ENCODE measurements around the gene BCL2L11. TPM values are rescaled to one million over a fixed set of nuclear protein-coding genes. Genes with fewer than 3 reads are reported as not detected.

The BCL2L11 gene
- total RNA-seq, 1 donor from 2014 or later: 90.1 TPM

DNA sequence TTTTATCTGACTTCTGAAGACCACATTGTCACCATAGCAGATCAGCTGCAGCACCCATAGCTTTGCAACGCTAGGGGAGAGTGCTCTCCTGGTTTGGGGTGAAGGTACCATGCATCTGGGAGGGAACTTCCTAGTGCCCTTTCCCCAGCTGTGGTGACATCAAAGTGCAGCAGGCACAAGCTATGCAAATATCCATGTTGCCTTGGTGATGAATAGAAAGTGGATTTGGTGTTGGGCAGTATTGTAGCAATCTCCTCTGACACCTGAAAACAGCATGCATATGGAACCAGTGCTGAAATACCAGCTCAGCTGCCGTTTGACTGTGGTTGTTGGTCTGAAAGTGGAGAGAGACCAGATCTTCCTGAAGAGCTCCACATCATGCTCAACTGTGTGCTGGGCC, 37.1 kb downstream of the BCL2L11 start:
- no peaks in the 10 kb centered on the region for H3K27me3 ChIP-seq
- no peaks in the 10 kb centered on the region for H3K9me3 ChIP-seq
- no peak for DNase-seq (ENCODE audit: extremely low spot score in 2 of 2)
- intact Hi-C loops (cut with DNase I): no loop called here
- H3K4me3 ChIP-seq: no peak overlapping the region
- H3K36me3 ChIP-seq: no peaks in the 10 kb centered on the region
- H3K4me1 ChIP-seq: peaks cover 37% of the 10 kb centered on the region
- no peak overlapping the region for H3K27ac ChIP-seq
- TF ChIP-seq POLR2AphosphoS5 (IDR thresholded peaks at IDR 0.05; ENCODE audit: insufficient read depth in 1 of 2, low read depth in 1 of 2): no peak
- TF ChIP-seq POLR2A (IDR thresholded peaks at IDR 0.05): no peak
- TF ChIP-seq, protein P1, sequence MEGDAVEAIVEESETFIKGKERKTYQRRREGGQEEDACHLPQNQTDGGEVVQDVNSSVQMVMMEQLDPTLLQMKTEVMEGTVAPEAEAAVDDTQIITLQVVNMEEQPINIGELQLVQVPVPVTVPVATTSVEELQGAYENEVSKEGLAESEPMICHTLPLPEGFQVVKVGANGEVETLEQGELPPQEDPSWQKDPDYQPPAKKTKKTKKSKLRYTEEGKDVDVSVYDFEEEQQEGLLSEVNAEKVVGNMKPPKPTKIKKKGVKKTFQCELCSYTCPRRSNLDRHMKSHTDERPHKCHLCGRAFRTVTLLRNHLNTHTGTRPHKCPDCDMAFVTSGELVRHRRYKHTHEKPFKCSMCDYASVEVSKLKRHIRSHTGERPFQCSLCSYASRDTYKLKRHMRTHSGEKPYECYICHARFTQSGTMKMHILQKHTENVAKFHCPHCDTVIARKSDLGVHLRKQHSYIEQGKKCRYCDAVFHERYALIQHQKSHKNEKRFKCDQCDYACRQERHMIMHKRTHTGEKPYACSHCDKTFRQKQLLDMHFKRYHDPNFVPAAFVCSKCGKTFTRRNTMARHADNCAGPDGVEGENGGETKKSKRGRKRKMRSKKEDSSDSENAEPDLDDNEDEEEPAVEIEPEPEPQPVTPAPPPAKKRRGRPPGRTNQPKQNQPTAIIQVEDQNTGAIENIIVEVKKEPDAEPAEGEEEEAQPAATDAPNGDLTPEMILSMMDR (IDR thresholded peaks at IDR 0.05): no peak

- DNase-seq (ENCODE audit: extremely low spot score in 2 of 2): no peak
- Histone ChIP-seq H3K9me3 (no peaks in the 10 kb centered on the region), H3K27ac (no peak overlapping the region), H3K4me3 (no peak overlapping the region), H3K27me3 (no peaks in the 10 kb centered on the region), H3K4me1 (peaks cover 37% of the 10 kb centered on the region), H3K36me3 (no peaks in the 10 kb centered on the region)
- TF ChIP-seq POLR2AphosphoS5 (IDR thresholded peaks at IDR 0.05; ENCODE audit: insufficient read depth in 1 of 2, low read depth in 1 of 2): no peak
- TF ChIP-seq, protein P1 (IDR thresholded peaks at IDR 0.05): no peak
- no peak for TF ChIP-seq POLR2A (IDR thresholded peaks at IDR 0.05)
- intact Hi-C loops (cut with DNase I): no loop called here
These were observed 38.9 kb downstream of the BCL2L11 start for GRCh38 chr2:111159641-111160040.

- no peak for TF ChIP-seq POLR2A (IDR thresholded peaks at IDR 0.05)
- intact Hi-C loops (cut with DNase I): no loop called here
- H3K4me1 ChIP-seq: peaks cover 30% of the 10 kb centered on the region
- H3K9me3 ChIP-seq: no peaks in the 10 kb centered on the region
- no peaks in the 10 kb centered on the region for H3K27me3 ChIP-seq
- no peak overlapping the region for H3K27ac ChIP-seq
- H3K4me3 ChIP-seq: no peak overlapping the region
- peaks cover 0 to 7% of the 10 kb centered on the region in 2 donors for H3K36me3 ChIP-seq
- DNase-seq (ENCODE audit: extremely low spot score in 2 of 2): no peak
These were observed 40.0 kb downstream of the BCL2L11 start for GRCh38 chr2:111160758-111161157.

- Histone ChIP-seq H3K9me3 (no peaks in the 10 kb centered on the region), H3K36me3 (peaks cover 0 to 16% of the 10 kb centered on the region in 2 donors), H3K4me1 (peaks cover 30% of the 10 kb centered on the region), H3K27ac (no peak overlapping the region), H3K4me3 (no peak overlapping the region), H3K27me3 (no peaks in the 10 kb centered on the region)
- no peak for DNase-seq (ENCODE audit: extremely low spot score in 2 of 2)
- TF ChIP-seq POLR2A (IDR thresholded peaks at IDR 0.05): no peak
- intact Hi-C loops (cut with DNase I): no loop called here
These were observed 41.3 kb downstream of the BCL2L11 start for GRCh38 chr2:111161971-111162370.

GRCh38 chr2:111162718-111163331, 42.1 kb downstream of the BCL2L11 start:
- peaks cover 0 to 18% of the 10 kb centered on the region in 2 donors for H3K36me3 ChIP-seq
- no peak for TF ChIP-seq POLR2AphosphoS5 (IDR thresholded peaks at IDR 0.05; ENCODE audit: insufficient read depth in 1 of 2, low read depth in 1 of 2)
- TF ChIP-seq, protein P1 (IDR thresholded peaks at IDR 0.05): no peak
- no peak for TF ChIP-seq POLR2A (IDR thresholded peaks at IDR 0.05)
- H3K9me3 ChIP-seq: no peaks in the 10 kb centered on the region
- DNase-seq (ENCODE audit: extremely low spot score in 2 of 2): no peak
- H3K27ac ChIP-seq: no peak overlapping the region
- peaks cover 33% of the 10 kb centered on the region for H3K4me1 ChIP-seq
- H3K27me3 ChIP-seq: no peaks in the 10 kb centered on the region
- intact Hi-C loops (cut with DNase I): no loop called here
- H3K4me3 ChIP-seq: no peak overlapping the region

- no peaks in the 10 kb centered on the region for H3K9me3 ChIP-seq
- no peaks in the 10 kb centered on the region for H3K27me3 ChIP-seq
- H3K36me3 ChIP-seq: peaks cover 0 to 18% of the 10 kb centered on the region in 2 donors
- peaks cover 43% of the 10 kb centered on the region for H3K4me1 ChIP-seq
- no peak overlapping the region for H3K27ac ChIP-seq
- TF ChIP-seq POLR2AphosphoS5 (IDR thresholded peaks at IDR 0.05; ENCODE audit: insufficient read depth in 1 of 2, low read depth in 1 of 2) (no peak), POLR2A (IDR thresholded peaks at IDR 0.05) (no peak)
- TF ChIP-seq, protein P1 (IDR thresholded peaks at IDR 0.05): no peak
- no peak for DNase-seq (ENCODE audit: extremely low spot score in 2 of 2)
- no peak overlapping the region for H3K4me3 ChIP-seq
- intact Hi-C loops (cut with DNase I): no loop called here
These were observed 43.4 kb downstream of the BCL2L11 start for GRCh38 chr2:111164078-111164477.

Data from vagina (tissue), 2 donors.